PC-9 (cell line): Measurements from ENCODE around the gene SLC35A2.

Experiments used
- EZH2 ChIP-seq: fragments of 200-600 bp; sonication (generic); IDR thresholded peaks from 2 replicates; pipeline ENCODE4 v1.8.0; 2017; ENCODE audit warnings: antibody characterized with exemption, low read depth
- TF ChIP-seq, protein P1 (sequence below): fragments of 200-600 bp; sonication (generic); conservative IDR thresholded peaks from 2 replicates; pipeline ENCODE4 v1.6.1; 2017; ENCODE audit warnings: mixed run types, antibody characterized with exemption, mild to moderate bottlenecking, moderate library complexity

GRCh38 chrX:48936429-48937053, 25.1 kb upstream of the SLC35A2 start:
- TF ChIP-seq, protein P1, sequence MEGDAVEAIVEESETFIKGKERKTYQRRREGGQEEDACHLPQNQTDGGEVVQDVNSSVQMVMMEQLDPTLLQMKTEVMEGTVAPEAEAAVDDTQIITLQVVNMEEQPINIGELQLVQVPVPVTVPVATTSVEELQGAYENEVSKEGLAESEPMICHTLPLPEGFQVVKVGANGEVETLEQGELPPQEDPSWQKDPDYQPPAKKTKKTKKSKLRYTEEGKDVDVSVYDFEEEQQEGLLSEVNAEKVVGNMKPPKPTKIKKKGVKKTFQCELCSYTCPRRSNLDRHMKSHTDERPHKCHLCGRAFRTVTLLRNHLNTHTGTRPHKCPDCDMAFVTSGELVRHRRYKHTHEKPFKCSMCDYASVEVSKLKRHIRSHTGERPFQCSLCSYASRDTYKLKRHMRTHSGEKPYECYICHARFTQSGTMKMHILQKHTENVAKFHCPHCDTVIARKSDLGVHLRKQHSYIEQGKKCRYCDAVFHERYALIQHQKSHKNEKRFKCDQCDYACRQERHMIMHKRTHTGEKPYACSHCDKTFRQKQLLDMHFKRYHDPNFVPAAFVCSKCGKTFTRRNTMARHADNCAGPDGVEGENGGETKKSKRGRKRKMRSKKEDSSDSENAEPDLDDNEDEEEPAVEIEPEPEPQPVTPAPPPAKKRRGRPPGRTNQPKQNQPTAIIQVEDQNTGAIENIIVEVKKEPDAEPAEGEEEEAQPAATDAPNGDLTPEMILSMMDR, result no peak
- no peak for TF ChIP-seq EZH2
